HepG2 (cell line): ENCODE results near the gene CDKN3.
"Not testable (repeated sequence)": the region's sequence is repeated elsewhere in the genome, so short reads cannot be mapped to it uniquely, and the experiment has no call there.

Source experiments
- CEBPG ChIP-seq: IDR thresholded peaks from 2 replicates; pipeline ENCODE4 v1.6.1; 2016
- ZNF605 ChIP-seq: sonication (generic); formaldehyde crosslinking; IDR thresholded peaks from 2 replicates; pipeline ENCODE4 v1.8.0; 2022; ENCODE audit warnings: mild to moderate bottlenecking, missing genetic modification reagents

GRCh38 chr14:54378893-54379292 lies 17.9 kb upstream of the CDKN3 start:
- not testable (repeated sequence) for TF ChIP-seq ZNF605, CEBPG (CRISPR knock-in tag)
